ENCODE data around the gene SCOC. TPM values are rescaled to one million over a fixed set of nuclear protein-coding genes. Genes with fewer than 3 reads are reported as not detected.

The SCOC gene
- total RNA-seq, 1 donor from 2014 or later: 33.9 TPM

DNA sequence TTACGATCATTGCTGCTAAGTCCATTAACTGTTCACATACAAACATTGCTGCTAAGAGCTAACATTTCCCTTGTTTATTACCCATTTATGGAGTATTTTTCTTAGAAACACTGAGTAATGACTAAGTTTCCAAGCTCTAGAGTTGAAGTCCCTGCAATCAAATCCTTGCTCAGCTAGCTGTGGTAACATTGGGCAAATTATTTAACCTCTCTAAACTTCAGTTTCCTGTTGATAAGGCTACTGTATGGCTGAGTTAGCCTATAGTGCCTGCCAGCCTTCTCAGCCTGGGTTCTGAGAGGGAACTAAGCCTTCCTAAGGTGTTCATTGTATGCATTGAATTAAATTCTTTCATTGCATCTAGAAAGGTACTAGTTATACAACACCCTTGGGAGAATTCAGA lies 15.2 kb upstream of the SCOC start:
- peaks cover 19% of the 10 kb centered on the region for H3K4me1 Mint-ChIP-seq (ENCODE audit: unreplicated experiment)
- H3K9me3 Mint-ChIP-seq (ENCODE audit: unreplicated experiment): no peaks in the 10 kb centered on the region
- no peak overlapping the region for H3K27ac Mint-ChIP-seq (ENCODE audit: unreplicated experiment)
- TF ChIP-seq, protein P1, sequence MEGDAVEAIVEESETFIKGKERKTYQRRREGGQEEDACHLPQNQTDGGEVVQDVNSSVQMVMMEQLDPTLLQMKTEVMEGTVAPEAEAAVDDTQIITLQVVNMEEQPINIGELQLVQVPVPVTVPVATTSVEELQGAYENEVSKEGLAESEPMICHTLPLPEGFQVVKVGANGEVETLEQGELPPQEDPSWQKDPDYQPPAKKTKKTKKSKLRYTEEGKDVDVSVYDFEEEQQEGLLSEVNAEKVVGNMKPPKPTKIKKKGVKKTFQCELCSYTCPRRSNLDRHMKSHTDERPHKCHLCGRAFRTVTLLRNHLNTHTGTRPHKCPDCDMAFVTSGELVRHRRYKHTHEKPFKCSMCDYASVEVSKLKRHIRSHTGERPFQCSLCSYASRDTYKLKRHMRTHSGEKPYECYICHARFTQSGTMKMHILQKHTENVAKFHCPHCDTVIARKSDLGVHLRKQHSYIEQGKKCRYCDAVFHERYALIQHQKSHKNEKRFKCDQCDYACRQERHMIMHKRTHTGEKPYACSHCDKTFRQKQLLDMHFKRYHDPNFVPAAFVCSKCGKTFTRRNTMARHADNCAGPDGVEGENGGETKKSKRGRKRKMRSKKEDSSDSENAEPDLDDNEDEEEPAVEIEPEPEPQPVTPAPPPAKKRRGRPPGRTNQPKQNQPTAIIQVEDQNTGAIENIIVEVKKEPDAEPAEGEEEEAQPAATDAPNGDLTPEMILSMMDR (IDR thresholded peaks at IDR 0.05; ENCODE audit: unreplicated experiment): no peak
- H3K4me3 Mint-ChIP-seq (ENCODE audit: unreplicated experiment): no peak overlapping the region
- H3K27me3 Mint-ChIP-seq (ENCODE audit: unreplicated experiment): no peaks in the 10 kb centered on the region
- no peaks in the 10 kb centered on the region for H3K36me3 Mint-ChIP-seq (ENCODE audit: low read depth, unreplicated experiment)
- DNase-seq (ENCODE audit: low spot score): no peak

DNA sequence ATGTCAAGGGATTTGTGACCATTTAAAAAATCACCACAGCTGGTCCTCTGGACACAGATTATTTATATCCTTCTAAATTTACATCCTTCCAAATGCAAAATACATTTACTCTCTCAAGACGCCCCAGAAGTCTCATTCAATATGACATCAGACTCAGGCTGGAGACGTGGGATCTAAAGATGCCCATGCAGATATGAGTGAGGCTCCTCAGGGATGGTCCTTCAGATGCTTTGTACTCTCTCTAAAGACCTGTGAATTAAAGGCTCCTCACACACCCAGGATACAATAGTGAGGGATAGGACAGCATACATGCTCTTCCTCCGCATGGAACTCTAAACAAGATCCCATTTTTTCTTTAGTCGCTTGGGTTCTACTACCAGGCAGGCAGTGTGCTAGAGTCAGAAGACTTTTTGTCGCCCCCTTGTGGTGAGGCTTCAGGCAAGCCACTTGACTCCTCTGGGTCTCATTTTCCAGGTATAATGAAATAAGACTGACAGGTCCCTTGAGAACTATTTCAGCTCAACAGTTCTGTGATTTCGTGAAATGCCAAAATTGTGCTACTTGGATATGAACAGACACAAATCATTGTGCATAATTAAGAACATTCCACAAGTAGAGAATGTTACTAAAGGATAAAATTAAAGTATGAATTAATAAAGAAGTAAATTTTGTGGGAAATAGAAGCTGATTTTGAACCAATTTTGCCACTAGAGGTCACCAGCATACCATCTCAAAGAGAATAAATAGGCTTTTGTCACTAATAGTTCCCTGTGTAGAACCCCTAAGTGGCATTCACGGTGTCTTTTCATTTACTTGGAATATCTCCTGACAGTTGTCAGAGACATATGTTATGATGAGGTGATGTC lies 13.7 kb upstream of the SCOC start:
- TF ChIP-seq, protein P1 (IDR thresholded peaks at IDR 0.05; ENCODE audit: unreplicated experiment): peak; percentile 92
- H3K4me3 Mint-ChIP-seq (ENCODE audit: unreplicated experiment): no peak overlapping the region
- peaks cover 19% of the 10 kb centered on the region for H3K4me1 Mint-ChIP-seq (ENCODE audit: unreplicated experiment)
- H3K36me3 Mint-ChIP-seq (ENCODE audit: low read depth, unreplicated experiment): no peaks in the 10 kb centered on the region
- no peak overlapping the region for H3K27ac Mint-ChIP-seq (ENCODE audit: unreplicated experiment)
- H3K9me3 Mint-ChIP-seq (ENCODE audit: unreplicated experiment): no peaks in the 10 kb centered on the region
- H3K27me3 Mint-ChIP-seq (ENCODE audit: unreplicated experiment): no peaks in the 10 kb centered on the region
- DNase-seq (ENCODE audit: low spot score): peak; percentile 87

DNA sequence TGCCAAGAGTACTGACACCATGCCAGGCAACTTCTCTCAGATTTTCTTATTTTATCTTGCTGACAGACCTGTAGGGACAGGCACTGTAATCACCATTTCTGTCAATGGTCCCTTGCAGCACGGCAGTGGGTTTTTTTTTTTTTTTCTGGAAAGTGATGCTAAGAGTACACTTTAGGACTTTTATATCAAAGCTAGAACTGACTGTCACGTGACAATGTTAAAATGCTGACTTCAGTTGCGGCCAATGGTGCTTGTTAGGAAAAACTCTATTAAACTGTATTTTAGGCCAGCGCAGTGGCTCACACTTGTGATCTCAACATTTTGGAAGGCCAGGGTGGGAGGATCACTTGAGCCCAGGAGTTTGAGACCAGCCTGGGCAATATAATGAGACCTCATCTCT lies 12.3 kb upstream of the SCOC start:
- H3K27me3 Mint-ChIP-seq (ENCODE audit: unreplicated experiment): no peaks in the 10 kb centered on the region
- peaks cover 19% of the 10 kb centered on the region for H3K4me1 Mint-ChIP-seq (ENCODE audit: unreplicated experiment)
- no peak overlapping the region for H3K27ac Mint-ChIP-seq (ENCODE audit: unreplicated experiment)
- no peaks in the 10 kb centered on the region for H3K36me3 Mint-ChIP-seq (ENCODE audit: low read depth, unreplicated experiment)
- DNase-seq (ENCODE audit: low spot score): no peak
- H3K9me3 Mint-ChIP-seq (ENCODE audit: unreplicated experiment): no peaks in the 10 kb centered on the region
- no peak overlapping the region for H3K4me3 Mint-ChIP-seq (ENCODE audit: unreplicated experiment)
- TF ChIP-seq, protein P1 (IDR thresholded peaks at IDR 0.05; ENCODE audit: unreplicated experiment): no peak

DNA sequence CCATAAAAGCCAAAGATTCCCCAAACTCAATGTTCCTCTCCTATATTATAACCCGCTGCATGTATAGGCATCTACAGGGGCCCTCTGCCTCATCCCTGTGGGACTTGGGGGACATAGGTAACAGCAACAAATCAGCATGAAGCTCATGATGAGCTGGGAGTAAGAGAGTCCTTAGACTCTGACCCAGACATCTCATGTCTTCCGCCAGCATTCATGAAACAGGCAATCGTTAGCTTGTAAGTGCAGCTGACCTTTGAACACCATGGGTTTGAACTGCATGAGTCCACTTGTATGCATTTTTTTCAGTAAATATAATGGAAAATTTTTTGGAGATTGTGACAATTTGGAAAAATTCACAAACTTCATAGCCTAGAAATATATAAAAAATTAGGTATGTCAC lies 10.4 kb upstream of the SCOC start:
- Mint-ChIP-seq H3K4me3 (ENCODE audit: unreplicated experiment) (no peak overlapping the region), H3K4me1 (ENCODE audit: unreplicated experiment) (peaks cover 15% of the 10 kb centered on the region), H3K9me3 (ENCODE audit: unreplicated experiment) (no peaks in the 10 kb centered on the region), H3K27me3 (ENCODE audit: unreplicated experiment) (no peaks in the 10 kb centered on the region), H3K27ac (ENCODE audit: unreplicated experiment) (no peak overlapping the region), H3K36me3 (ENCODE audit: low read depth, unreplicated experiment) (no peaks in the 10 kb centered on the region)
- TF ChIP-seq, protein P1 (IDR thresholded peaks at IDR 0.05; ENCODE audit: unreplicated experiment): no peak
- DNase-seq (ENCODE audit: low spot score): no peak

DNA sequence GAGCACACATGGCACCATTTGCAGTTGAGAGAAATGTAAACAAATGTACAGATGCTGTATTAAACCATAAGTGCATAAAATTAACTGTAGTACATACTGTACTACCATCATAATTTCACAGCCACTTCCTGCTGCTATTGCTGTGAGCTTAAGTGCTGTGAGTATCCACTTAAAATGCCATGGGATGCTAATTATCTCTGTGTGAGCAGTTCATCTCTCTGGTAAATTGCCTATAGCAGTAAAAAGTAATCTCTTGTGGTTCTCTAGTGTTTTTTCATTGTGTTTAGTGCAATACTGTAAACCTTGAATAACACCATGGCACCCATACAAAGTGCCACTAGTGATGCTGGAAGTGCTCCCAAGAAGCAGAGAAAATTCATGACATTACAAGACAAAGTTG lies 9.9 kb upstream of the SCOC start:
- Mint-ChIP-seq H3K27ac (ENCODE audit: unreplicated experiment) (no peak overlapping the region), H3K9me3 (ENCODE audit: unreplicated experiment) (no peaks in the 10 kb centered on the region), H3K36me3 (ENCODE audit: low read depth, unreplicated experiment) (no peaks in the 10 kb centered on the region), H3K4me3 (ENCODE audit: unreplicated experiment) (no peak overlapping the region), H3K4me1 (ENCODE audit: unreplicated experiment) (peaks cover 11% of the 10 kb centered on the region), H3K27me3 (ENCODE audit: unreplicated experiment) (no peaks in the 10 kb centered on the region)
- no peak for DNase-seq (ENCODE audit: low spot score)
- TF ChIP-seq, protein P1 (IDR thresholded peaks at IDR 0.05; ENCODE audit: unreplicated experiment): no peak

Measured in endothelial cell (in vitro differentiated cells).